ENCODE results near the gene SEMA4B.
A peak's percentile ranks its signal among the peaks of the same experiment; 100 is the strongest.
"Not testable (repeated sequence)": the region's sequence is repeated elsewhere in the genome, so short reads cannot be mapped to it uniquely, and the experiment has no call there.

The SEMA4B gene
- 5.0 to 13.5 (median 7.5) reads per million in 3 experiments for total RNA-seq

GRCh38 chr15:90201130-90201943 lies at the start of gene SEMA4B:
Gene SEMA4B (plus strand): TSS chr15:90201330. CDS start chr15:90201579, 249 bp downstream.
- DNase-seq, result peak; percentile 70

DNA sequence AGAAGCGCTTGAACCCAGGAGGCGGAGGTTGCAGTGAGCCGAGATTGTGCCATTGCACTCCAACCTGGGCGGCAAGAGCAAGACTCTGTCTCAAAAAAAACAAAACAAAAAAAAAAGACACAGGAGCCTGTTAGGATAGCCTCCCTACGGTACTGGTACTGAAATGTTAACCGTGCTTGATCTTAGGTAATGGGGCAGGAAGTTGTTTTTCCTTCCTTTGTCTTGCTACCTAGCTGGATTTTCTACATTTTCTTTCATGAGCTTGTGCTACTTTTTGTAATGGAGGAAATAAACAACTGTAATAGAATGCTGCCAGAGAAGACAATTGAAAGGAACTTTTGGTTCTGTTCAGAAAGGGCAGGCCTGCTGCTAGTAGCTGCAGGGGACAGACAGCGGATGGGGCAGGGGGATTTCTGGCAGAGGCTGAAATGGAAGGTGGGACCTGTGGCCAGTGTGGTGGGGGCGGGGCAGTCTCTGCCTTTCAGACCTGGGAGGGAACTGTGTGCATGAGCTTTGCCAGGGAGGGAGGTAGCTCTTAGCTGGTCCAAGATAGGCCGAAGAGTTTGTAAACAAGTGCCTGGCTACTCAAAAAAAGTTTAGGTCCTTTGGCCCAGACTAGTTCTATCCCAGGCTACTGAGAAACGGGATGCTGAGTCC lies 49.0 kb upstream of the SEMA4B start:
- no peak for DNase-seq

GRCh38 chr15:90153658-90154057 lies 47.5 kb upstream of the SEMA4B start:
- DNase-seq, result no peak

- no peak for DNase-seq
These were observed 46.9 kb upstream of the SEMA4B start for GRCh38 chr15:90154246-90154645.

DNA sequence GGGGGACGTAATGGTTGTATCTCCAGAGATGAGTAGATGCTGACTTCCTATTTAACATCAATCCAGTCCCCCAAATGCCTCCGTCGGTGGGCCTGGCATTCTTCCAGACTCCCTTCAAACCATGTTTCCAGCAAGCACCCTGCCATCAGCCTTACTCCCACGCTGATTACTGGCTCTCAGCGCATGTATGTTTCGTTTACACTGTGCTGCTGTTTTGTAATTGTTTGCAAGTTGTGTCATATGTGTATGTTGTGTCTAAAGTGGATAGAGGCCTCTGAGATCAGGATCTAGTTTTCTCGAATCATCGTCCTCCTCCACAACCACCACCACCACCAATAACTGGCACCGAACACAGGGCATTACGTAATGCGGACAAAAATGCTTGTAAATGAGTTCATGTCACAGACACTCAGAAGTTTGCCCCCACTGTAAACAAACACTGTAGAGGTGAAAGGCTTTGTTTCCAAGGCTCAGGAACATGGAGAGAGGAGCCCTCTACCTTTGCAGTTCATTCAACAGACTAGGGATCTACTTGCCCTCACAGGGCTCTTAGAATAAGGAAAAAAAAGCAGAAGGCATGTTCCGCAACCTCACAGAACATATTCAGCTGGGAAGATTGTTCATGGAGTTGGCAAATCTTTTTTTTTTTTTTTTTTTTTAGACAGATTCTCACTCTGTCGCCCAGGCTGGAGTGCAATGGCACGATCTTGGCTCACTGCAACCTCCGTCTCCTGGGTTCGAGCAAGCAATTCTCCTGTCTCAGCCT lies 46.1 kb upstream of the SEMA4B start:
- no peak for DNase-seq

DNA sequence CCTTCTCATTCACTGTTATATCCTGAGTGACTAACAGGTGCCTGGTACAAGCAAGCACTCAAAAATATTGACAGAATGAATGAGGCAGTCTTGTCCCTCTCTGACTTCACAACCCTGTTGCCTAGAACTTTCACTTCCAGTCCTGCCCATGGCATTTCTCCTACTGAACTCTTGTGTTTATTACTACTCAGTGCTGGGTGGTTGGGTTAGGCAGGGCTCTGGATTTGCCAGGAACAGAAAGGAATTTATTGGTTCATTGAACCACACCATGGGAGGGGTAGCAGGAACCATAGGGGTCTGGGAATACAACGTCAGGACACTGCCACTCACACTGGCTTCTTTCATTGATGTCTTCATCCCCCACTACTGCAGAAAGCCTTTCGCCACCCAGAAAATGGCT lies 41.9 kb upstream of the SEMA4B start:
- DNase-seq, result no peak

- DNase-seq, result no peak
These were observed 40.1 kb upstream of the SEMA4B start for GRCh38 chr15:90160781-90161727.

- no peak for DNase-seq
These were observed 39.2 kb upstream of the SEMA4B start for GRCh38 chr15:90161950-90162361.

GRCh38 chr15:90162956-90163355 lies 38.2 kb upstream of the SEMA4B start:
- no peak for DNase-seq

GRCh38 chr15:90164239-90164638 lies 36.9 kb upstream of the SEMA4B start:
- not testable (repeated sequence) for DNase-seq

DNA sequence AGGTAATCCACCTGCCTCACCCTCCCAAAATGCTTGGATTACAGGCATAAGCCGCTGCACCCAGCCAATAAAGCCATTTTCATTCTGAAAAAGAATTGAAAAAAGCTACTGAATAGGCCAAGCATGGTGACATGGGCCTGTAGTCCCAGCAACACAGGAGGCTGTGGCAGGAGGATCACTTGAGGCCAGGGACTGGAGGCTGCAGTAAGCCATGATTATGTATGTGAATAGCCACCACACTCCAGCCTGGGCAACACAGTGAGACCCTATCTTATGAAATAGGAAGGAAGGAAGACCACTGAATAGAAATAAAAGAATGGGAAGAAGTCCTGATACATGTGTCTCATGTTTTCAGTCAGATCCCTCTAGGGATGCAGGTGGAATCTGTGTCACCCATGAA lies 36.0 kb upstream of the SEMA4B start:
- no peak for DNase-seq

DNA sequence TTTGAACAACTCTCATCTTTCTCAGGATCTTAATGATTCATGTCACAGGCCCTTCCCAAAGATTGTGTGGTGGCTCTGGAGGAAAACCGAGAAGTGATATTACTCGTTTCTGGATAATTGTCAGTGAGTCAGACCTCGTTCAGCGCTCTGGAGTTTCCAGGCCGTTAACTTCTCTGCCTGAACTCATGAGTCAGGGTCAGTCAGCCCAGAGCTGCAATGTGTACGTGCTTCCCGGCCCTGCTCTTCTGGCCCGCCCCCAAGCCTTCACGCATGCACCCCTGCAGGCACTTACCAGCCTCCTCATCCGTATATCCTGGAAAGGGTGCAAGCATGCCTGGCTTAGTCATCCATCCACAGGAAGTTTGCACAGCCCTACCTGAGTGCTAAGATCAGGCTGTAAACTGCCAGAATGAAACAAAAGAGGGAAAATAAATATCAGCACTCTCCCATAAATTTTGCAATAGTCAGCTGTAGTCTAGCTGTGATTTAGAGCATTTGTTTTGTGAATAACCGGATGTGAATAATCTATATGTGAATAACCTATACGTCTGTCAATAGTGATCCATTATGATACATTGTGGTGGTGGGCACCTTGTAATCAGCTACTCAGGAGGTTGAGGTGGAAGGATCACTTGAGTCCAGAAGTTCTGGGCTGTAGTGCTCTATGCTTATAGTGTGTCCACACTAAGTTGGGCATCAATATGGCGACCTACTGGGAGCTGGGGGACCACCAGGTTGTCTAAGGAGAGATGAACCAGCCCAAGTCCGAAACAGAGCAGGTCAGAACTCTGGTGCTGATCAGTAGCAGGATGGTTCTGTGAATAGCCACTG lies 35.3 kb upstream of the SEMA4B start:
- DNase-seq, result no peak

- no peak for DNase-seq
These were observed 34.0 kb upstream of the SEMA4B start for GRCh38 chr15:90167121-90167520.

GRCh38 chr15:90171623-90172022 lies 29.5 kb upstream of the SEMA4B start:
- no peak for DNase-seq

GRCh38 chr15:90173372-90173771 lies 27.8 kb upstream of the SEMA4B start:
- DNase-seq, result no peak

DNA sequence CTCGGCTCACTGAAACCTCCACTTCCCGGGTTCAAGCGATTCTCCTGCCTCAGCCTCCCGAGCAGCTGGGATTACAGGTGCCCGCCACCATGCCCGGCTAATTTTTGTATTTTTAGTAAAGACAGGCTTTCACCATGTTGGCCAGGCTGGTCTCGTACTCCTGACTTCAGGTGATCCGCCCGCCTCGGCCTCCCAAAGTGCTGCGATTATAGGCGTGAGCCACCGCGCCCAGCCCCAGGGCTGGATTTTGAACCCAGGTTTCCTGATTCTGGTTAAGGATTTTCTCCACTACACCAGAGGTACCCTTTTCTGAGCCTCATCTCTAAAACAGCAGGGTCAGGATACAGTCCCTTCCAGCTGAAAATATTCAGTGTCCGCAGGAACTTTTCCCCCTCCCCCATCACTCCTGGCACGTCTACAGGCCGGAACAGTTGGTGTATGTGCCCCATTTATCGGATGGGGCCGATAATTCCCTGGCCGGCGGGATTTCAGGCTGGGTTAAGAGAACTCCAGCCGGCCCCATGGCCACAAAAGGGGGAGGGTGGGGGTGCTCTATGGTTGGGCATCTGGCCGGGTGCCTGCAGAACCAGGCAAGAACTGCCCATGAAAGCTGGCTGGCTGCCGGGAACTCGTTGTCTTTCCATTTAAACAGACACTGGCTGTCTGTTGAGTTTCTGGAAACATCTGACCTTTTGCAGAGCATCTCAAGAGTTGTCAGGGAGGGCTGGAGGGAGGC lies 26.8 kb upstream of the SEMA4B start:
- DNase-seq, result no peak

DNA sequence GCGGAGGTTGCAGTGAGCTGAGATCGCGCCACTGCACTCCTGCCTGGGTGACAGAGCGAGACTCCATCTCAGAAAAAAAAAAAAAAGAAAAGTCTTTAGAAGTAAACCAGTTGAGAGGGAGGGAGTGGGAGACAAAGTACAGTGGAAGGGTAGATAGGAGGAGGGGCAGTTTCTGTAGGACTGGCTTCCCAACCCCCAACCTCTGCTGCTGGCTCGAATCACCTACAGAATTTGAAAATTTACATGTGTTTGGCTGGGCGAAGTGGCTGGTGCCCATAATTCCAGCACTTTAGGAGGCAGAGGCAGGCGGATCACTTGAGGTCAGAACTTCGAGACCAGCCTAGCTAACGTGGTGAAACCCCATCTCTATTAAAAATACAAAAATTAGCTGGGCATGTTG lies 24.1 kb upstream of the SEMA4B start:
- DNase-seq, result no peak

DNA sequence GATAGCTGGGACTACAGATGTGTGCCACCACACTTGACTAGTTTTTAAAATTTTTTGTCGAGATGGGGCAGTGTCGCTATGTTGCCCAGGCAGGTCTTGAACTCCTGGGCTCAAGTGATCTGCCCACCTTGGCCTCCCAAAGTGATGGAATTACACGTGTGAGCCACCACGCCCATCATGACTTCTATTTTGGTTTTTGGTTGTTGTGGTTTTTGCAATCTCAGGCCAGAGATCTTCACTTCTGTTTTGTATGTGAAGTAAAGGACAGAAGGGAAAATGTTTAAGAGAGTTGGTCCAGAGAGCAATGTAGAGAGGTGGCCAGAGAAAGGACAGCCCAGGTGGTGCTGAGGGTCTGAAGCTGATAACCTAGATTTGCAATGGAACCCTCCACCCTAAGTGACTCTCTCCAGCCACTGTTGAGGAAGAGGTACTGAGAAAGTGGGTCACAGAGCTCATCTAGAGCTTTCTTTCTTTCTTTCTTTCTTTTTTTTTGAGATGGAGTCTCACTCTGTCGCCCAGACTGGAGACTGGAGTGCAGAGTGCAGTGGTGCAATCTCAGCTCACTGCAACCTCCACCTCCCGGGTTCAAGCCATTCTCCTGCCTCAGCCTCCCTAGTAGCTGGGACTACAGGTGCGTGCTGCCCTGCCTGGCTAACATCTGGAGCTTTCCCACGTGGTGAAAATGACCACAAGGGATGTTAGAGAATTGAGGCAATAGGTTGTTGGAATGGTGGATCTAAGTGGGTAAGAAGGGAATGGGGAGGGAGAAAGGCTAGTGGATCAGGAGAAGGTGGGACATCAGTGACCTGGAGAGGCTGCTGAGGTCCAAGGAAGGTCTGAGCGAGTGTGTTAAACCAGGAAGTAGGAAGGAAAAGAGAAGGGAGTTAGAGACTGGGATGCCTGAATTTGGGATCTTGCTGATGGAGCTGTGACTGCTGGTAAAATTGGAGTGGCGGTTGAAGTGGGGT lies 22.4 kb upstream of the SEMA4B start:
- no peak for DNase-seq

- no peak for DNase-seq
These were observed 19.4 kb upstream of the SEMA4B start for GRCh38 chr15:90181776-90182175.

Data from central memory CD4-positive, alpha-beta T cell (primary cell).